Nephron (organoid): ENCODE measurements around the gene LCN2.

Experiments used
- H3K27ac Mint-ChIP-seq, 3 experiments: 2 replicates each; pipeline ENCODE4 v1.8.0; 2020; ENCODE audit warnings: mixed read lengths in 3 of 3, mild to moderate bottlenecking in 2 of 3, moderate library complexity in 1 of 3
- H3K27me3 Mint-ChIP-seq: 2 replicates; pipeline ENCODE4 v1.8.0; 2021; ENCODE audit warnings: low read depth, mild to moderate bottlenecking, moderate library complexity, mixed read lengths
- H3K36me3 Mint-ChIP-seq: 2 replicates; pipeline ENCODE4 v1.8.0; 2020; ENCODE audit warnings: low read depth, mixed read lengths
- H3K4me1 Mint-ChIP-seq: 2 replicates; pipeline ENCODE4 v1.8.0; 2020; ENCODE audit warnings: mixed read lengths
- H3K4me3 Mint-ChIP-seq, 3 experiments: 2 replicates each; pipeline ENCODE4 v1.8.0; 2020; ENCODE audit warnings: mild to moderate bottlenecking in 3 of 3, mixed read lengths in 3 of 3, moderate library complexity in 2 of 3
- H3K9me3 Mint-ChIP-seq: 2 replicates; pipeline ENCODE4 v1.8.0; 2020; ENCODE audit warnings: mixed read lengths
- TF ChIP-seq, protein P1 (sequence below), 3 experiments: fragments of 200-600 bp; sonication (generic); IDR thresholded peaks; one replicate each; pipeline ENCODE4 v1.5.0; 2021; ENCODE audit warnings: antibody characterized with exemption in 3 of 3; ENCODE audit not compliant: unreplicated experiment in 3 of 3

The LCN2 gene

DNA sequence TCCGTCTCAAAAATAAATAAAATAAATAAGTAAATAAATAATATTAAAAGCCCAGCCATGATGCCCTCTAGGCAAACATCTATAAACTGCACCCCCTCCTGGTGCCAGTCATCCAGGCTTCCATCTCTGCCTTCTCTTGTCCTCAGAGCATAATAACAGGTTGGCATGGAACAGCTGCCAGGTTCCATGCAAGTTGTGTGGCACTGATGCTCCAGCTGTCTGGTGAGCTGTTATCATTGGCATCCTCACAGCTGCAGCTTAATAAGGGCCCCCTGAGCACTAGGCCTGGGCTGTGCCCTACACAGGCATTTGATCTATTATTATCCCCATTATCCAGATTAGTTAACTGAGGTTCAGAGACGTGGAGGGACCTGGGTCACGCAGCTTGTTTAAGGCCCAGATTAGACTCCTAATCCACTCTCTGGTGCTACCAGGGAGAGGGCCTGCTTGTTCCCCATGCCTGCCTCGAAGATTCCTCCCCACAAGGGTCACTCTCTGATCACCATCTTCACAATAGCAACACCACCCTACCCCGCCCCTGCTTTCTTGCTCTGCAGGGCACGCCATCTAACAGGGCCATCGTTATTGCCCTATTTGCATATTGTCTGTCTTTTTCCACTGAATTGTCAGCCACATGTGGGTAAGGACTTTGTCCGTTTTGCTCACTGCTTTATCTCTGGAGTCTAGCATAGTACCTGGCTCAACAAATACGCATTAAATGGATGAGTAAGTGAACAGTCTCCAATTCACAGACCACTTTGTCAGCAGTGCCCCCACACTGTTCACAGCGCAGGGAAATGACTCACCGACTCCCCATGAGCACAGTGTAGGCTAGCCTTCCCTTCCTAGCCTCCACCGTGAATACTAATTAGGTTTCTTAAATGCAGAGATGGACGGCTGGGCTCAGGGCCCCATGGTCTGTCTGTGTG is 52.5 kb downstream of the LCN2 start:
- TF ChIP-seq, protein P1, sequence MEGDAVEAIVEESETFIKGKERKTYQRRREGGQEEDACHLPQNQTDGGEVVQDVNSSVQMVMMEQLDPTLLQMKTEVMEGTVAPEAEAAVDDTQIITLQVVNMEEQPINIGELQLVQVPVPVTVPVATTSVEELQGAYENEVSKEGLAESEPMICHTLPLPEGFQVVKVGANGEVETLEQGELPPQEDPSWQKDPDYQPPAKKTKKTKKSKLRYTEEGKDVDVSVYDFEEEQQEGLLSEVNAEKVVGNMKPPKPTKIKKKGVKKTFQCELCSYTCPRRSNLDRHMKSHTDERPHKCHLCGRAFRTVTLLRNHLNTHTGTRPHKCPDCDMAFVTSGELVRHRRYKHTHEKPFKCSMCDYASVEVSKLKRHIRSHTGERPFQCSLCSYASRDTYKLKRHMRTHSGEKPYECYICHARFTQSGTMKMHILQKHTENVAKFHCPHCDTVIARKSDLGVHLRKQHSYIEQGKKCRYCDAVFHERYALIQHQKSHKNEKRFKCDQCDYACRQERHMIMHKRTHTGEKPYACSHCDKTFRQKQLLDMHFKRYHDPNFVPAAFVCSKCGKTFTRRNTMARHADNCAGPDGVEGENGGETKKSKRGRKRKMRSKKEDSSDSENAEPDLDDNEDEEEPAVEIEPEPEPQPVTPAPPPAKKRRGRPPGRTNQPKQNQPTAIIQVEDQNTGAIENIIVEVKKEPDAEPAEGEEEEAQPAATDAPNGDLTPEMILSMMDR (IDR thresholded peaks at IDR 0.05; ENCODE audit: unreplicated experiment in 3 of 3) = no peak
- H3K36me3 Mint-ChIP-seq = peaks cover 4% of the 10 kb centered on the region
- no peaks in the 10 kb centered on the region for H3K9me3 Mint-ChIP-seq
- H3K27ac Mint-ChIP-seq = no peak overlapping the region
- H3K4me1 Mint-ChIP-seq = peaks cover 12% of the 10 kb centered on the region
- H3K4me3 Mint-ChIP-seq = peak overlapping the region; percentile 58 to 88 (median 79)
- peaks cover 3% of the 10 kb centered on the region for H3K27me3 Mint-ChIP-seq

DNA sequence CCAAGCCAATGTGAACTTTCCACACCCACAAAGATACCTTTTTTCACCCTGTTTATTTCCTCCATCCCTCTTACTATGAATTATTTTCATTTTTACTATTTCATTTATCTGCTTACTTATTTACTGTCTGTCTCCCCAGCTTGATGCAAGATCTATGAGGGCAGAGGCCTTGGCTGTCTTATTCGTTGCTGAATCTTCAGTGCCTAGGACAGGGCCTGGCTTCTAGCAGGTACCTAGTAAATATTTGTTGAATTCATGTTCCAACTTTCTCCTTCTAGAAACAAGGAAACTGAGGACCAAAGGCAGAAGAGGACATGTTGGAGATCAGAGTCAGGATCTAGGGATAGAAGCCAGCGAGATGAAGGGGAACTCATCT is 53.4 kb downstream of the LCN2 start:
- H3K27ac Mint-ChIP-seq = no peak overlapping the region
- TF ChIP-seq, protein P1 (IDR thresholded peaks at IDR 0.05; ENCODE audit: unreplicated experiment in 3 of 3) = no peak
- H3K36me3 Mint-ChIP-seq = peaks cover 4% of the 10 kb centered on the region
- H3K27me3 Mint-ChIP-seq = peaks cover 3% of the 10 kb centered on the region
- H3K9me3 Mint-ChIP-seq = no peaks in the 10 kb centered on the region
- H3K4me1 Mint-ChIP-seq = peaks cover 18% of the 10 kb centered on the region
- peak overlapping the region; percentile 79 to 88 (median 86) for H3K4me3 Mint-ChIP-seq
